Jurkat, Clone E6-1 (cell line): ENCODE data around the gene EPB41L4B.

Source experiments
- DNase-seq: peaks from one replicate; pipeline ENCODE4 v3.0.0-alpha.2; 2011; ENCODE audit warnings: low read depth, low spot score
- H3K4me3 ChIP-seq: 2 replicates; pipeline ENCODE4 v1.5.1; 2011; ENCODE audit warnings: mild to moderate bottlenecking, low read length, control low read depth, moderate library complexity

Gene EPB41L4B

DNA sequence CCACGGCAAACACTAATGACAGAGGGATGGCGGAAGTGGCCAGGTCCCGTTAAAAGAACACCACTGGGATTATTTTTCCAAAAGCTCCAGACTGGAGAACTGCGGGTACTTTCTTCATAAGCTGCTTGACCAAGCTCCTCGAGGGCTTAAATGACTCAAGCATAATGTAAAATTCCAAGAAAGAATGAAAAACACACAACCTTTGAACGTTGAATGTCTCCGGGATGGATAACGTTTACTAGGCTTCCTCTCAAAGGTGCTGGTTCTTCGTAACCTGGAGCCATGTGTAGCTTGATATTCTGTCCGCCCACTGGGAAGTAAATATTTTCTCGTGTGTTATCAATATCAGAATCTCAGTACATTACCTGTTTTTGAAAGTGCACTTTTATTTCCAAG is 67.6 kb downstream of the EPB41L4B start:
- no peak for DNase-seq
- H3K4me3 ChIP-seq: no peak overlapping the region

DNA sequence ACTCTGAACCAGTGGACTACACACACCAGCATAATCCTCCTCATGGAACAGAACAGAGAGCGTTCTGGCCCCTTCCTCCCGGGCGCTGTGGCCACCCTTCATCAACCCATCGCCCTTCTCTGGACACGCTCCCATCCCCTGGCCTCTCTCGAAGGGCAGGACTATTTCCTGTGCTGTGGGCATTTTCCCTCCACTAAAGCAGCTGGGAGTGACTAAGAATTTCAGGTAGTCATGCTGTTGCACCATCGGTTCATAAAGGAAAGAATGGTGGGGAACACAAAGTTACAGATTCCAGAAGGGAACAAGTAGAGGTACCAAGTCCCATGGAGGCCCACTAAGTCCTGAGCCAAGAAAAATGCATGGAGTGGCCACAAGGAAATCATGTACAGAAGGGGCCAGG is 68.6 kb downstream of the EPB41L4B start:
- no peak for DNase-seq
- H3K4me3 ChIP-seq: no peak overlapping the region

DNA sequence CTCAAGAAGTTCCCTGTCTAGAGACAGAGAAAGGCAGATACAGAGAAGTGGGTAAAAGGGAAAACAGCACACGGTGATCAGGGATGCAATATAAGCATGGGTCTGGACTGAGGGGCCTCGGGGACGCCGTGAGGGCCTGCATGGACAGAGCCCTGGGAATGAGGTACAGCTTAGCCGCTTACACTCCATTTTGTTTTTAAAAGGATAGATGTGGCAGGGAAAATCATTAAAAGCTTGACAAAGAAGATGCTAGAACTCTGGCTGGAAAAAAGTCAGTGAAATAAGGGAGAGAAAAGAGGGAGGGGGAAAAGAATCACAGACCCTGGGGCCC is 69.1 kb downstream of the EPB41L4B start:
- H3K4me3 ChIP-seq: no peak overlapping the region
- no peak for DNase-seq

DNA sequence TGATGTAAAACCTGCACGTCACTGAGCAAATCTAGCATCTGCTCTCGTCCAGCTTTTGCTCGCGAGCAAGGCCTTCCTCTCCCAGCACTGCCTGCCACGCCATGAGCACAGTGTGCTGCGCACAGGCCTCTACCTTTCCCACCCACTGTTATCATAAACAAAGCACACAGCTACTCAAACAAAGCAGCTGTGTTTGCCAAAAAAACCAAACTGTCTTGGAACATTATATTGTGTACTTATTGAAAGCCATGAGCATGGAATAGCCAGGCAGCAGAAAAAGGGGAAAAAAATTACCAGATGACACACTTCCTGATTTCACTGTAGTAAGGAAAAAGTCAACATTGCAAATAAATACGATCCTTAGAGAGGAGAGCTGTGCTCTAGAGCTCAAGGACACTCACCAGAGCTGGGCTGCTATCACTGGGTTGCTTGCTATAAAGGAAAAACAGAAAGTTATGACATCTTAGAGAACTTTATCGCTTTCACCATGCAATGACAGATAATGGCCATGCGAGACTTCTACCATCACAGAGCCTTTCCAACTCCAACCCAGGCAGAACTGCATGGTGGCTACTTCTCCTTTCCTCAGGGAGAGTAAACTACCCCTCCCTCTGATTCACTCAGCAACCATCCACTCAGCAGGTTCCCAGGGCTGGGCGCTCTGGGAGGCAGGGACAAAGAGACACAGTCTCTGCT is 69.6 kb downstream of the EPB41L4B start:
- no peak for DNase-seq

DNA sequence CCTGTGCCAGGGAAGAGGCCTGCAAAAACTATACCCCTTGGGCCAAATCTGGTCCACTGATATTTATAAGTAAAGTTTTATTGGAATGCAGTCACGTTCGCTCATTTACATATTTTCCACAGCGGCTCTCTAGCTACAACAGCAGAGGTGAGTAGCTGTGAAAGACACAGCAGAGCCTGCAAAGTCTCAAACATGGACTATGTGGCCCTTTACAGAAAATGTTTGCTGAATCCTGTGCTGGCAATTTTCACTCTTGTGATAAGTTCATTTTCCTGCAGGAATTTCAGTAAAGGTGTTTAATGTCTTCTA is 70.1 kb downstream of the EPB41L4B start:
- DNase-seq: no peak
- H3K4me3 ChIP-seq: no peak overlapping the region

More for the DNA sequence above, 69.6 kb downstream of the EPB41L4B start:
- H3K4me3 ChIP-seq: no peak overlapping the region

DNA sequence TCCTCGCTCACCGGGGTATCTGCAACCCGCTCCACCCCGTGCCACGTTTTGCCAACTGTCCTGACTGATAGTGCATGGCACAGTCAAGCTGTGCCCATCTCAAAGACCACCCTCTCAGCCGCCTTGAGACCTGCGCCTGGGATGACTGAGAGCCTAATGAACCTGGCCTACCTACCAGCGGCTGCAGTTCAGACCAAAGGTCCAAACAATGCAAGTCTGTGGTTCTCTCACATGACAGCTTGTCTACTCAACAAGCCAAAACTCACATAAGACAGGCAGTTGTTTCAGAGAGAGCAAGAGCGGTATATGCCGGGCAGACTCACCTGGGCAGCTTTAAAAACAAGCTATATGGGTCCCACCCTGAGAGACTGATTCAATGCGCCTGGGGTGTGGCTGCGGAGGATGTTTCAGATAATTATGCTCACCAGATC is 70.5 kb downstream of the EPB41L4B start:
- no peak overlapping the region for H3K4me3 ChIP-seq
- no peak for DNase-seq

DNA sequence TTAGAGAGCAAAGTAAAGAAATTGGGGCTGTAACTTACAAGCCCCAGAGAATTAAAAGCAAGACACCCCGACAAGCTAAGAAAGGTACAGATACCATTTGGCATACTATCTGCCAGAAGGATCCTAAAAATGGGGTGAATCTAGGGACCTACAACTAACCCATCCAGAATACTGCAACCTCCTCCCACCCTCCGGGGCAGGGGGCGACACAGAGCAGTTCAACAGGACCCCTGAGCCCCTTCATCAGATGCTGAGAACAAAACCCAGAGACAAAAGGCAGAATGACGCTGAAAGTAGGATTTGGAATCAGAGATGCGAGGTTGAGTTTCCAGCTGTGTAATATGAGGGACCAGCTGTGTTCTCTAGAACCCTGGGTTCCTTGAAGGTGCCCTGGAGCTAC is 71.2 kb downstream of the EPB41L4B start:
- no peak overlapping the region for H3K4me3 ChIP-seq
- no peak for DNase-seq

DNA sequence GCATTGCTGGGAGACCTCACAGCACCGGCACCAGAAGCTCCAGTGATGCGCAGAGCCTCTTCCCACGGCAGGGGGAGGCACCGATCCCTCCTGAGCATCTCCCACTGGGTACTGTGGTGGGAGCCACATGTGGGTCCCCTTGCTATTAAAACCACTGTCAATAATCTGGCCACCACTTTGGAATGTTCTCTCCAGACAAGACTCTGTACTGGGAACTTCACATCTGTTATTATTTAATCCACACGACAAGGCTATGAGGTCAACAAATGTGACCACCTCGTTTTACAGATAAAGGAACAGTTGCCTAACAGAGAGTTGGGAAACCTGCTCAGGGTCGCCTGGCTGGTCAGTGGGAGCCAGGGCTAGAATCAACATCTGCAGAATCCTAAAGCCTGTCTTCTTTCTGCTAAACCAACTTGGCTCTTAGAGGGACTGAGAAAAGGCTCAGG is 72.7 kb downstream of the EPB41L4B start:
- H3K4me3 ChIP-seq: no peak overlapping the region
- DNase-seq: no peak

DNA sequence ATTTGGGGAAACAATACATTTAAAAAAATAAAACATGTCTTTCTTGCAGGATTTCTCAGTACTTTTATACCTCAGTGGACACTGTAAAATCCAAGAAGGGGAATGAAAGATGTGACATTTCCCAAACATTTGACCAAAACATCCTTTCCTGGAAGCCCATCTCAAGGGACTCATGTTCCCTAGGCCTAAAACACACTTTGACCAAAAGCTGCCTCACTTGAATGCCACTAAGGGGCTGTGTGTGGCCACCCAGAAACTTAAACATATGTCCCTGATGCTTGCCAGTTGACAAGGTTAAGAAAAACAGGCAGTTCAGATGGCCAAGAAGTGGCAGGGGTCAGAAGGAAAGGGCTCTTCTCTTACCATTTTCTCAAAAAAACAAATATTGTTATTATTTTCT is 73.6 kb downstream of the EPB41L4B start:
- DNase-seq: no peak
- H3K4me3 ChIP-seq: no peak overlapping the region

DNA sequence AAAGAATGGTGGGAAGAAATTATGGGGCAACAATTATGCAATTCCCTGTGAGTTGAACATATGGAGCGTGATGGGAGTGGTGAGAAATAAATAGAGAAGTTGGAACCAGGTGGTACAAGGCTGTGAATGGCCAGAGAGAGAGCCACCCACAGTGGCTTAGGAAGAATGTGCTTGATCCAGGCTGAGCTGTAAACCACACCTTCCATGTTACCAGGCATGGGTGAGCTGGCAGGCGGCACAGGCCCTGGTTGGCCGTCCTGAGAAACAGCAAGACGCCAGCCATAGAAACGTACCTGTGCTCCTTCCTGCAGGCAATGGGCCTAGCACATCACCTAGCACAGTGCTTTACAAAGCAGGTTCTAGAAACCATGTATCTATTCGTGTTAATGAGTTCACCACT is 74.3 kb downstream of the EPB41L4B start:
- no peak overlapping the region for H3K4me3 ChIP-seq
- DNase-seq: no peak

DNA sequence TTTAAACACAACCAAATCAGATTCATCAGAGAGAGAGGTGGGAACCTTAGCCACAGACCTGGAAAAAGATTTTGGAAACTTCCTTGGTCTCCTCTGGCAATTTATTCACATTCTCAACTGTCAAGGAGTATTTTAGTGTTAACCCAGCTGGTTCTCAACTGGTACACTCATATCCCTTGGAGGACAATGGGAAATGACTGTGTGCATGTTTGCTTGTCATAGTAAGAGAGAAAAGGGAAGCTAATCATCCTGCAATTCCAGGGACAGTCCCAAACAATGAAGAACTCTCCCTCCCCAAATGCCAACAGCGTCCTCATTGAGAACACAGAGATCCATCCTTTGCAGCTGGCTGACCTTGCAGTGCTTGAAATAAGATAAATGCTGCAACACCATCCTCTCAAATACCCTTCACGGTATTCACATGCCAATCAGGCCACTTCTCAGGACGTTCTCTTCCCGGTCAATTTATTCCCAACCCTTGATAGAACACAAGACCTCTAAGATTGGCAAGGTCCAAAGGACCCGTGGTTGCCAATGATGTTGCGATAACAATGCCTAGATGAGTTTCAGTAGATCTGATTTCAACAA is 75.5 kb downstream of the EPB41L4B start:
- no peak overlapping the region for H3K4me3 ChIP-seq
- DNase-seq: no peak

DNA sequence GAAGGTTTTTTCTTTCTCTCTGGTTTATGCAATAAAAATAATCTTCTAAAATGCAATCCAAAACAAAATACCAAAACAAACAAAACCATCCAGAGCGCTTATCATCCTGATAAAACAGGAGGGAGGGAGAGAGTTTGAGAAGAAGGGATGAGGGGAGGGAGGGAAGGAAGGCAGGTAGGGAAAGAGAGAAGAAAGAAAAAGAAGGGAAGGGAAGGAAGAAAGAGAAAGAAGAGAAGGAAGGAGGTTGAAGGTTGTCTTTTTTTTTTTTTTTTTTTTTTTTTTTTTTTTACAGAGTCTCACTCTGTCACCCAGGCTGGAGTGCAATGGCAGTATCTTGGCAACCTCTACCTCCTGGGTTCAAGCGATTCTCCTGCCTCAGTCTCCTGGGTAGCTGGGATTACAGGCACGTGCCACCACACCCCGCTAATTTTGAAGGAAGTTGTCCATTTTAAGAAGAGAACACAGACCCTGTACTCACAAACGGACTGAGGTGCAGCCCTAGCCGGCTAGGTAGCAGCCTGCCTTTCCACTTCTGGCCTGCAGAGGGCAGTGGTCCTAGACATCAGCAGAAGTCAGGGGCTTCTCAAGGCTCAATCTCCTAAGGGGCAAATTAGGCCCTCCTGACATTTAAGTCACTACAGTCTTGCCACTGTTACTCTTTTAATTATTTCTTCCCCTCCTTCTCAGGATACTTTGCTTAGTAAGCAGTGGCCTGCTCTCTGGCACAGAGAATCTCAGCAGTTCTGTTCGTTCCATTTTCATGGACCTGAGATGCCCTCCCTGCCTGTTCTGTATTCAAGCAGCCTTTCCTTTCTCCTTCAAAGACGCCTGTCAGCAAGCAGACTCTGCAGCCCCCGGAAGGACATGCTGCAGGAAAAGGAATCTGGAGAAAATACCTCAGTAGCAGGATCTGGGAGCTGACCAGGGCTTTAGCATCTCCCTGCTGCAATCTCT is 76.4 kb downstream of the EPB41L4B start:
- H3K4me3 ChIP-seq: no peak overlapping the region
- DNase-seq: peak; percentile 66

DNA sequence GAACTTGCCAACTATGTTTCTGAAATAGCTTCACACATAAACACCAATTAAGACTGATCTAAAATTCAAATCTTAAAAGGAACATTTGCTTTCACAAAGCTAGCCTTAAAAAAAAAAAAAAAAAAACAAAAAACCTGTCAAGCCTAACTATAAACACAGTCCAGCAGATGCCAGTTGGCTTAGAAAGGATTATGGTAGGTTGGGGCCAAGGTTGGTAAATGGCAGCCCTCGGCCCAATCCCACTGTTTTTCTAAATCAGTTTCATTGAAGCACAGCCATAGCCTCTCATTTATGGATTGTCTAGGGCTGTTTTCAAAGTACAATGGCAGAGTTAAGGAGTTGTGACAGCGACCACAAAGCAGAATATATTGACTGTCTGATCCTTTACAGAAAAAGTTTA is 78.1 kb downstream of the EPB41L4B start:
- no peak overlapping the region for H3K4me3 ChIP-seq
- no peak for DNase-seq

DNA sequence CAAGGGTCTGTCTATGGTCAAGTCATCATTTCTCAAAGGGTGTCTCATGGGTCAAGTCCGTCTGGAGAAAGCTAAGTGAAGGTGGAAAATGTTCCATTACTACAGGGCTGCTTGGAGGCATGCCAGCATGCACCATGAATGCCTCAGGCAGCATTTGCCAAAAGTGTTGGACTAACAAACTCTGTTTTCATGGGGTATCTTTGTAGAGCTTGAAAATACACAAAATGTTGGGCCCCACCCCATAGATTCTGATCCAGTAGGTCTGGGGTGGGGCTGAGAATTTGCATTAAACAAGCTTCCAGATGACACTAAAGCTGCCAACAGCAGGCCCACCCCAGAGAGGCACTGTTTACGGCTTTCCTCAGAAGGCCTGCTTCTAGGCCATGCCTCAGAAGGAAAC is 78.8 kb downstream of the EPB41L4B start:
- no peak for DNase-seq
- no peak overlapping the region for H3K4me3 ChIP-seq

DNA sequence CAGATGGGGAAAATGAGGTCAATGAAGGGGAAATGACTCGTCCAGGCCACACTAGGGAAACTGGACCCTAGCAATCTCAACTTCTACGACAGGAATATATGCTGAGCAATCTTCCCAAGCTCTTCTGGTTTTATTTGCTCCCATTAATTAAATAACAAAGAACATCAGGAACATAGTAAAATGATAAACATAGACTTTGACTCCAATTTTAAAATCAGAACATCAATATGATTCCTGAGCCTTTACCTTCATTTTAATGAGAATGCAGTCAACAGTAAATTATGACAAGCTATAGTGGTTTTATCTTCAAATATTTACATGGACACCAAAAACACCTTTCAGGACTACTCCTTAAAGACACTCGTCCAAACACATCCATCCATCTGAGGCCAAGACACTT is 79.7 kb downstream of the EPB41L4B start:
- no peak for DNase-seq
- no peak overlapping the region for H3K4me3 ChIP-seq

DNA sequence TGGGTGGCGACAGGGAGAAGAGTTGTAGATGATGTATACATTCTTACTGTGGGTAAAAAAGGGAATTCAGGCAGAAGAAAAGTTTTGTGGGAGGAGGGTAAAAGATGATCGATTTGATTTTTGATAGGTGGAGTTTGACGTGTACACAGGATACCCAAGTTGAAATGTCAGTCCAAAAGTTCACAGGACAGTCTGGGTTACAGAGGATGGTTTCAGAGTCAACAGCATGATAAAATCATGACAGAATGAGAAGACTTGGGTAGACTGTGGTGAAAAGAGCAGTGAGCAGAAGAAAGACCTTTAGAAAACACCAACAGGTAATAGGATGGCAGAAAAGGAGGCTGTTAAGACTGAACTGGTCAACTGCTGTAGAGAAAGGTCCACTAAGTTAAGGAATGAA is 81.6 kb downstream of the EPB41L4B start:
- no peak for DNase-seq
- no peak overlapping the region for H3K4me3 ChIP-seq

DNA sequence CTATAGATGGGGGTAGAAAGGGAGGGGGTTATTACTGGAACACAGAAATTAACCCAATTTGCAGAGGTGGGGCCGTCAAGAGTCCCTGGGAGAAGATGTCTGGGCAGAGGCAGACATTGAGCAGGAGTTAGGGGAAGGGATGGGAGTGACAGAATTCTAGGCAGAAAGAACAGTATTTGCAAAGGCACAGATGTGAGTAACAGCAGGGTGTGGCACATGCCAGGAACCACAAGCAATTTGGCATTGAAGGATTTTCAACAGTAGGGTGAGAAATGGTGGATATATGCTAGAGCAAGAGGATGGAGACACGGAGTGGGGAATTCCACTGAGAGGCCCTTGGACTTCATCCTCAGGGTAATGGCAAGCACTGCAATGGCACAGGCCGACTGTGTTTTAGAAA is 82.2 kb downstream of the EPB41L4B start:
- no peak overlapping the region for H3K4me3 ChIP-seq
- no peak for DNase-seq

DNA sequence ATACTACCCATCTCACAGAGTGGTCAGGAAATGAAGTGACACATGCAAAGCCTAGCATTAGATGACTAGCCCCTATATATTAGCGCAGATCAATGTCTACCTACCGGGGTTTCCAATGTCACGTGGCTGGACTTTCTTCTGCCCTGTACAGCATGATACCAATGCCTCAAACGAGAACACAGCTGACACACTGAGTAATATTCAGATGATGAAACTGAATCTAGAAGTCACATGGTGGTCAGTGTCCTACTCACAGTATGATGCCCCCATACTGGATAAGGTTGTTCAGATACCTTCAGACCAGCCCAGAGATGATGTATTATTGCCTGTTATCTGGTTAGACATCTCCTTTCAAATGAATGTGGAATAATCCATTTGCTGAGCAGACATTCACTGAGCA is 82.7 kb downstream of the EPB41L4B start:
- DNase-seq: no peak
- no peak overlapping the region for H3K4me3 ChIP-seq

DNA sequence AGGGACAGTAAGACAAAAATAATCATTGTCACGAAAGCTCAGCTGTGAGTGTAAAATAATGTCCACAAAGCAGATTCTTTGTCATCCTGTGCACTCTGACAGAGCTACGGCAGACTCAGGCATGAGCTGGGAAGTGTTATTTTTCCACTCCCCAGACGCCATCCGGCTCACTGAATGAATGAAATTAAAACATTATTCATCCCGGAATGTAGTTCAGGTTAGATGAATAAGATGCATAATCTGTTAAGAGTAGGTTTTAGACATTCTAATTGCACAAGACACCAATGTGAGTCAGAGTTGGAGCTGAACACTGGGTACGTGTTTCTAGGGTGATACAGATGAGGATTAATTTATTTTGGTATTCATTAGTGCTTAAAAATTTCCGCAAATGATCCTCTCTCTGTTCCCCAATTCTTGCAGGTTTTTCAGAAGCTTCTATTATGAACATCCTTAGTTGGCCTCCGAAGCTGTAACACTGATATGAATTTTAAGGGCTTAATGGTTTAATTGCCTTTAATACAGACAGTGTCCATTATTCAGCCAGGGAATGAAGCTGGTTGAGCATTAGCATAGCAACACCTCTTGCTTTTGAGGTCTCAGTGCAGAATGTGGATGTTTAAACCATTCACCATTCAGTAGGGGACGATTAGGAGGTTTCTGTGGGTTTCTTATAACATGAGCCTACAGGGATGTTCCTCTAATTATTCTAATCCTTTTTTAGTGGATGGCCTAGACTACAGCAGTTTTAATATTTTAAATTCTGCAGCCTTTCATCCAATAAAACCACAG is 88.2 kb downstream of the EPB41L4B start:
- no peak for DNase-seq
- H3K4me3 ChIP-seq: no peak overlapping the region

DNA sequence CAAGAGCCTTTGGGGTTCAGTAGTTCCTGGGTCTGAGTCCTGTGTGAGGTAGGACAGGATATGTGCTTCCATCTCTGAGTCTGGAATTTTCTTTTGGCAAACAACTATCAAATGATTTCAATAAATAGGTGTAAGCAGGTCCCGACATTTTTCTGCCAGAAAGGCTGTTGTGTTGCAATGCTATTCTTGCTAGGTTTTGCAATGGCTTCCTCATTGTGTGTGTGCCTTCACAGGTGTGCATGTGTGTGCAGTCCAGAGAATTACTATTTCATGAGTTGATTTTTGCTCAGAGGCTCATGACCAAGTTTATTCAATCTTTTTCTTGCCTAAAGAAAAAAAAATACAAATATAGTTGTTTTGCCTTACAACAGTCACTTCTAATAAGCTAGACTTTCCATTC is 89.3 kb downstream of the EPB41L4B start:
- no peak overlapping the region for H3K4me3 ChIP-seq
- no peak for DNase-seq
